PC-9 (cell line): Measurements from ENCODE around the gene ASIC5.

Experiments used
- CTCF ChIP-seq: fragments of 200-600 bp; sonication (generic); conservative IDR thresholded peaks from 2 replicates; pipeline ENCODE4 v1.6.1; 2017; ENCODE audit warnings: mixed run types, antibody characterized with exemption, mild to moderate bottlenecking, moderate library complexity
- EZH2 ChIP-seq: fragments of 200-600 bp; sonication (generic); IDR thresholded peaks from 2 replicates; pipeline ENCODE4 v1.8.0; 2017; ENCODE audit warnings: antibody characterized with exemption, low read depth

- TF ChIP-seq CTCF (no peak), EZH2 (no peak)
Measured at GRCh38 chr4:155854582-155855226, 11.4 kb downstream of the ASIC5 start.
